Ishikawa (cell line): ENCODE measurements around the gene LRRC28.

Source experiments
- CEBPB ChIP-seq: IDR thresholded peaks from 2 replicates; pipeline ENCODE4 v1.6.1; 2012
- CREB1 ChIP-seq: IDR thresholded peaks from 2 replicates; pipeline ENCODE4 v1.6.1; 2012; ENCODE audit warnings: low read depth
- EGR1 ChIP-seq: IDR thresholded peaks from 2 replicates; pipeline ENCODE4 v1.6.1; 2012
- EP300 ChIP-seq: IDR thresholded peaks from 2 replicates; pipeline ENCODE4 v1.6.1; 2012; ENCODE audit warnings: borderline replicate concordance
- FOXM1 ChIP-seq: IDR thresholded peaks from 2 replicates; pipeline ENCODE4 v1.6.1; 2012; ENCODE audit warnings: low read depth, borderline replicate concordance
- NFIC ChIP-seq: IDR thresholded peaks from 2 replicates; pipeline ENCODE4 v1.6.1; 2012
- RAD21 ChIP-seq: IDR thresholded peaks from 2 replicates; pipeline ENCODE4 v1.6.1; 2012; ENCODE audit warnings: low read depth
- REST ChIP-seq: IDR thresholded peaks from 2 replicates; pipeline ENCODE4 v1.6.1; 2012; ENCODE audit warnings: low read depth, mild to moderate bottlenecking
- TAF1 ChIP-seq: IDR thresholded peaks from 2 replicates; pipeline ENCODE4 v1.6.1; 2012; ENCODE audit warnings: low read depth, mild to moderate bottlenecking
- TCF12 ChIP-seq: IDR thresholded peaks from 2 replicates; pipeline ENCODE4 v1.6.1; 2012; ENCODE audit warnings: low read depth
- TEAD4 ChIP-seq: IDR thresholded peaks from 2 replicates; pipeline ENCODE4 v1.6.1; 2012
- USF1 ChIP-seq: IDR thresholded peaks from 2 replicates; pipeline ENCODE4 v1.6.1; 2012
- YY1 ChIP-seq: IDR thresholded peaks from 2 replicates; pipeline ENCODE4 v1.6.1; 2012; ENCODE audit warnings: low read depth
- ZBTB7A ChIP-seq: IDR thresholded peaks from 2 replicates; pipeline ENCODE4 v1.6.1; 2012; ENCODE audit warnings: low read depth
- TF ChIP-seq, protein P1 (sequence below): IDR thresholded peaks from 2 replicates; pipeline ENCODE4 v1.6.1; 2012

The LRRC28 gene

GRCh38 chr15:99250001-99250400 is 1.3 kb upstream of the LRRC28 start:
- no peak for TF ChIP-seq FOXM1
- no peak for TF ChIP-seq EGR1
- TF ChIP-seq EP300 = no peak
- no peak for TF ChIP-seq TEAD4

- TF ChIP-seq FOXM1 (no peak), TEAD4 (no peak), REST (no peak), TCF12 (no peak)
These were observed 806 bp upstream of the LRRC28 start for GRCh38 chr15:99250494-99250856.

DNA sequence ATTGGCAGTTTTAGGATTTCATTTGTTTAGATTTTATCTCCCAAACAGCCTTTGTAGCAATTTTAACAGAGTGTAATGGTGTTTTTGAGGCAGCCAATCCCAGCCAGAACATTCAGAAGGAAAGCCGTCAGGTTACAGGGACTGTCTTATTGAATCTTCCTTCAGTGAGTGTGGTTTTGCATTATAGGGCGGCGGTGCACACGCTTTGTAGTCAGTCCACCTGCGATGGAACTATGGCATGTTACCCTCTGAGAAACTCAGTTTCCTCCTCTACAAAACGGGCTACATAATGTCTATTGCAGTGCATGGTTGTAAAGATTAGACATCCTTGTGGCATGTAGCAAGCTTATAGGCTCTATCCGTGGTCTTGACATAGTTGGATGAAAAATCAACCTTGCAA is 1.0 kb downstream of the LRRC28 start:
- no peak for TF ChIP-seq ZBTB7A
- no peak for TF ChIP-seq TCF12
- TF ChIP-seq FOXM1 = no peak
- TF ChIP-seq TEAD4 = no peak
- TF ChIP-seq NFIC = no peak
- TF ChIP-seq TAF1 = no peak
- TF ChIP-seq USF1 = no peak
- no peak for TF ChIP-seq CREB1
- no peak for TF ChIP-seq CEBPB
- no peak for TF ChIP-seq RAD21
- TF ChIP-seq EP300 = no peak
- TF ChIP-seq, protein P1, sequence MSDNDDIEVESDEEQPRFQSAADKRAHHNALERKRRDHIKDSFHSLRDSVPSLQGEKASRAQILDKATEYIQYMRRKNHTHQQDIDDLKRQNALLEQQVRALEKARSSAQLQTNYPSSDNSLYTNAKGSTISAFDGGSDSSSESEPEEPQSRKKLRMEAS = no peak

- TF ChIP-seq, protein P1 = no peak
- no peak for TF ChIP-seq YY1
- TF ChIP-seq EGR1 = no peak
- no peak for TF ChIP-seq FOXM1
- no peak for TF ChIP-seq RAD21
These were observed 2.3 kb downstream of the LRRC28 start for GRCh38 chr15:99253381-99254090.

DNA sequence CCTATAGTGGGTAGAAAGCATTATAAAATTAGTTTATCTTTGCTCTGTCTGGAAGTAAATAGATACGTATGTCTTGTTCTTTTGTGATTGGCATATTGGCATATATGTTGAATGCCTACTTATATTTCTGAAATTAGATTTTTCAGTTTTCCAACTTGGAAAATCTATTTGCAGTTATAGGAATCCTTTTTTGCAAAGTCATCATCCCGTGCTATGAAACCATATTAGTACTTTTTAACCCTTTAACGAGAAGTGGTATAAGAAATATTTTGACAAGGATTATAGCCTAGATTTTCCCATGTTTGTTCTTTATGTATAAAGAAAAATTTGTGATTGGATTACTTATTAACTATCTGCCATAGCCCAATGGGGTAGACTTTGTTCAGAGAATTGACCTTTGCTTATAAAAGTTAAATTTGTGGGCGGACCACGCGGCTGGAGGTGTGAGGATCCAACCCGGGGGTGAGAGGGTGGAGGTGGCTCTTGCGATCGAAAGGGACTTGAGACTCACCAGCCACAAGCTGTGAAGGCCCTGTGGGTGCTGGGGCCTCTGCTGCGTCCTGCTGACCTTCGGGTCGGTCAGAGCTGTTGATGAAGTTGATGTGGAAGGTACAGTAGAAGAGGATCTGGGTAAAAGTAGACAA is 5.9 kb downstream of the LRRC28 start:
- TF ChIP-seq RAD21 = no peak
- no peak for TF ChIP-seq CEBPB
- no peak for TF ChIP-seq TCF12
- no peak for TF ChIP-seq TEAD4
- TF ChIP-seq TAF1 = no peak
- no peak for TF ChIP-seq CREB1
- TF ChIP-seq ZBTB7A = no peak
- TF ChIP-seq EP300 = no peak
- TF ChIP-seq FOXM1 = no peak
- no peak for TF ChIP-seq YY1
- TF ChIP-seq, protein P1 = no peak
- TF ChIP-seq REST = no peak
- TF ChIP-seq NFIC = no peak
- no peak for TF ChIP-seq EGR1
- TF ChIP-seq USF1 = no peak

DNA sequence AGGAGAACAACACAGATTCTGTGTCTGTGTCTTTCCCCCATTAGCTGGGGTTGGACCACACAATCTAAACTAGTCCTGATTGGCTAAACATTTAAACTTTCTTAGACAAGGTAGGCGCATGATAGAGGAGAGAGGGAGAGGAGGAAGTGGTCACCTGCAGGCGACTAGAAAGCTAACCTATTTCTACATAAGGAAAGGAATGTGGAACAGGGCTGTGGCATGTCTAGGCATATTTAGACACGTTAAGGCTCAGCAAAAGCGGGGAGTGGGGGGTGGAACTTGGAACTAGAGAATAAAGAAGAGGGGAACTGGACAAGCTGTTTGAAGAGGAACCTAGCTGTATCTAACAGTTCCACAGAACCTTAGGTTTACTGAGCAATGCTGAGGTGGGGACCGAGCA is 12.8 kb downstream of the LRRC28 start:
- TF ChIP-seq NFIC = no peak
- no peak for TF ChIP-seq USF1
- no peak for TF ChIP-seq ZBTB7A
- TF ChIP-seq FOXM1 = no peak
- TF ChIP-seq TAF1 = no peak
- TF ChIP-seq TCF12 = no peak
- TF ChIP-seq TEAD4 = no peak
- TF ChIP-seq EP300 = no peak
- TF ChIP-seq, protein P1 = no peak
- TF ChIP-seq CEBPB = no peak
- TF ChIP-seq CREB1 = no peak
- no peak for TF ChIP-seq RAD21
- TF ChIP-seq EGR1 = no peak
- TF ChIP-seq REST = no peak
- TF ChIP-seq YY1 = no peak
